A673 (cell line): ENCODE results near the gene ST6GAL2.

Source experiments
- CTCF ChIP-seq: fragments of 300-800, 200-600 bp; sonication (generic); conservative IDR thresholded peaks from 2 replicates; pipeline ENCODE4 v1.5.1; 2017; ENCODE audit warnings: low read depth, mild to moderate bottlenecking, antibody characterized with exemption, low read length, moderate library complexity, mixed read lengths
- EZH2 ChIP-seq: fragments of 200-600 bp; sonication (generic); IDR thresholded peaks from 2 replicates; pipeline ENCODE4 v1.6.1; 2017; ENCODE audit warnings: borderline replicate concordance, low read depth, mild to moderate bottlenecking, mixed read lengths, antibody characterized with exemption, low read length; ENCODE audit not compliant: poor library complexity, severe bottlenecking

- no peak for TF ChIP-seq CTCF
- no peak for TF ChIP-seq EZH2
These were observed 19.3 kb downstream of the ST6GAL2 start for GRCh38 chr2:106866641-106867040.
